Measurements from ENCODE around the gene DDB1. TPM values are rescaled to one million over a fixed set of nuclear protein-coding genes. Genes with fewer than 3 reads are reported as not detected.
A peak's percentile ranks its signal among the peaks of the same experiment; 100 is the strongest.

DDB1 gene
- total RNA-seq, 1 donor from 2014 or later, result 126 TPM

GRCh38 chr11:61268588-61269250 lies 64.2 kb downstream of the DDB1 start:
- ATAC-seq, result no peak
- intact Hi-C loops (cut with DNase I), result no loop called here
- H3K9me3 ChIP-seq, result no peaks in the 10 kb centered on the region
- TF ChIP-seq, protein P1, sequence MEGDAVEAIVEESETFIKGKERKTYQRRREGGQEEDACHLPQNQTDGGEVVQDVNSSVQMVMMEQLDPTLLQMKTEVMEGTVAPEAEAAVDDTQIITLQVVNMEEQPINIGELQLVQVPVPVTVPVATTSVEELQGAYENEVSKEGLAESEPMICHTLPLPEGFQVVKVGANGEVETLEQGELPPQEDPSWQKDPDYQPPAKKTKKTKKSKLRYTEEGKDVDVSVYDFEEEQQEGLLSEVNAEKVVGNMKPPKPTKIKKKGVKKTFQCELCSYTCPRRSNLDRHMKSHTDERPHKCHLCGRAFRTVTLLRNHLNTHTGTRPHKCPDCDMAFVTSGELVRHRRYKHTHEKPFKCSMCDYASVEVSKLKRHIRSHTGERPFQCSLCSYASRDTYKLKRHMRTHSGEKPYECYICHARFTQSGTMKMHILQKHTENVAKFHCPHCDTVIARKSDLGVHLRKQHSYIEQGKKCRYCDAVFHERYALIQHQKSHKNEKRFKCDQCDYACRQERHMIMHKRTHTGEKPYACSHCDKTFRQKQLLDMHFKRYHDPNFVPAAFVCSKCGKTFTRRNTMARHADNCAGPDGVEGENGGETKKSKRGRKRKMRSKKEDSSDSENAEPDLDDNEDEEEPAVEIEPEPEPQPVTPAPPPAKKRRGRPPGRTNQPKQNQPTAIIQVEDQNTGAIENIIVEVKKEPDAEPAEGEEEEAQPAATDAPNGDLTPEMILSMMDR (IDR thresholded peaks at IDR 0.05), result no peak
- H3K36me3 ChIP-seq, result no peaks in the 10 kb centered on the region
- no peak overlapping the region for H3K27ac ChIP-seq
- no peaks in the 10 kb centered on the region for H3K27me3 ChIP-seq
- H3K4me1 ChIP-seq, result no peaks in the 10 kb centered on the region
- H3K4me3 ChIP-seq, result no peak overlapping the region
- DNase-seq, result no peak

GRCh38 chr11:61267437-61267841 lies 65.5 kb downstream of the DDB1 start:
- no peak for DNase-seq
- intact Hi-C loops (cut with DNase I), result no loop called here
- H3K4me3 ChIP-seq, result no peak overlapping the region
- no peaks in the 10 kb centered on the region for H3K9me3 ChIP-seq
- no peaks in the 10 kb centered on the region for H3K36me3 ChIP-seq
- H3K27me3 ChIP-seq, result no peaks in the 10 kb centered on the region
- H3K4me1 ChIP-seq, result no peaks in the 10 kb centered on the region
- ATAC-seq, result no peak
- TF ChIP-seq, protein P1 (IDR thresholded peaks at IDR 0.05), result no peak
- H3K27ac ChIP-seq, result no peak overlapping the region

DNA sequence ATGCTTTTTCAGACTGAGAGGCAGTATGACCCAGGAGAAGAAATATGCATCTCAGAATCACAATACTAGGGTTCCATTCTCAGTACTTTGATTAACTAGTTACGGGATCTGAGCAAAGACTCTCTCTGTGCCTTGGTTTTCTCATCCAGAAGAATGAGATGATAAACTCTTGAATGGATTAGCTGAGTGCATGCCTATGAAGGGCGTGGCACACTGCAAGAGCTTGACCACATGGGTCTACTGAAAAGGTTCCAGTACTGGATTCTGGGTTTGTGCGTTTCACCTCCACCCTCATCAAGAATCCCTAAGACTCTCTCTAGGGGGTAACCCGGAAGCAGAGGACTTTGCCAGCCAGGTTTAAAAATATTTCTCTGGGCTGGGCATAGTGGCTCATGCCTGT lies 66.3 kb downstream of the DDB1 start:
- no peaks in the 10 kb centered on the region for H3K27me3 ChIP-seq
- no peaks in the 10 kb centered on the region for H3K36me3 ChIP-seq
- TF ChIP-seq, protein P1 (IDR thresholded peaks at IDR 0.05), result no peak
- ATAC-seq (peak; percentile 39), DNase-seq (no peak)
- intact Hi-C loops (cut with DNase I), result no loop called here
- H3K4me1 ChIP-seq, result no peaks in the 10 kb centered on the region
- no peaks in the 10 kb centered on the region for H3K9me3 ChIP-seq
- H3K27ac ChIP-seq, result no peak overlapping the region
- no peak overlapping the region for H3K4me3 ChIP-seq

DNA sequence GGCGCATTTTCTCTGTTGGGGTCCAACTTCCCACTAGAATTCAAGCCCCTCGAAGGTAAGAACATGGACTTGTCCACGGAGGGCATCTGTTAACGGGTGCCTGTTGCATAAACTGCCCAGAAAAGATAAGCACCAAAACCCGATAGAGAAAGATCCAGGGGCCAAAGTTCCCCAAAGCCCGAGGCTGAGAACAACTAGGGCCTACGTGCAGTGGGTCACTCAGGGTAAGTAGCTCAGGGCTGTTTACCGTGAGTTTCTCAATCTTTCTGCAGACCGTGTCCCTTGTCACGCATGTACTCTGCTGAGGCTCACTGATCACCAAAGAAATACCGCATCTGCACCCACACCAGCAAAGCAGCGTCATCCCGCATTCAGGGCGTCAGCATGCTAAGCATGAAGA lies 67.5 kb downstream of the DDB1 start:
- Histone ChIP-seq H3K9me3 (no peaks in the 10 kb centered on the region), H3K4me3 (no peak overlapping the region), H3K27me3 (no peaks in the 10 kb centered on the region), H3K4me1 (no peaks in the 10 kb centered on the region), H3K27ac (no peak overlapping the region), H3K36me3 (no peaks in the 10 kb centered on the region)
- intact Hi-C loops (cut with DNase I), result no loop called here
- TF ChIP-seq, protein P1 (IDR thresholded peaks at IDR 0.05), result no peak
- ATAC-seq, result no peak
- DNase-seq, result no peak

DNA sequence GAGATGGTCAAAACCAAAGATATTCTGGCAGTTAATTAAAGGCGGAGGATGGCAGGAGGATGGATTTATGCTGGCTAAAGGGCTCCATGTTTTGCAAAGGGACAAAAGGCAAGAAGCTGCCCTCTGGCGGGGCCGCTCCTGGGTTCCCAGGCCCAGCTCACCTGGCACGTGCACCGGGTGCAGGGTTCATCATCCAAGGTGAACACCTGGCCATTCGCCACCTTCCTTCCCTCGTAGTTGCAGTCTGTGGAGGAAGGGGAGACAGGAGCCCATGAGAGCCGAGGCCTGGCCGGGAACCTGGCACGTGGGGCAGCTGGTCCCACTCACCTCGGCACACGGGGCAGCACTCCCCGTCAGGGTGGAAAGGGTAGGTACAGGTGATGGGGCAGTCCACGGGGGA lies 68.1 kb downstream of the DDB1 start:
- intact Hi-C loops (cut with DNase I), result no loop called here
- H3K4me3 ChIP-seq, result no peak overlapping the region
- DNase-seq (no peak), ATAC-seq (no peak)
- no peak overlapping the region for H3K27ac ChIP-seq
- H3K27me3 ChIP-seq, result no peaks in the 10 kb centered on the region
- no peaks in the 10 kb centered on the region for H3K9me3 ChIP-seq
- H3K36me3 ChIP-seq, result no peaks in the 10 kb centered on the region
- H3K4me1 ChIP-seq, result no peaks in the 10 kb centered on the region
- TF ChIP-seq, protein P1 (IDR thresholded peaks at IDR 0.05), result no peak

GRCh38 chr11:61264371-61264770 lies 68.5 kb downstream of the DDB1 start:
- no peak for ATAC-seq
- no peaks in the 10 kb centered on the region for H3K4me1 ChIP-seq
- no peaks in the 10 kb centered on the region for H3K36me3 ChIP-seq
- H3K27ac ChIP-seq, result no peak overlapping the region
- H3K4me3 ChIP-seq, result no peak overlapping the region
- no peaks in the 10 kb centered on the region for H3K9me3 ChIP-seq
- H3K27me3 ChIP-seq, result no peaks in the 10 kb centered on the region
- TF ChIP-seq, protein P1 (IDR thresholded peaks at IDR 0.05), result no peak
- intact Hi-C loops (cut with DNase I), result no loop called here
- DNase-seq, result no peak

Data from upper lobe of right lung (tissue), 1 donor.